ENCODE data around the gene EHD2. TPM values are rescaled to one million over a fixed set of nuclear protein-coding genes. Genes with fewer than 3 reads are reported as not detected.
A peak's percentile ranks its signal among the peaks of the same experiment; 100 is the strongest.
"Not testable (repeated sequence)": the region's sequence is repeated elsewhere in the genome, so short reads cannot be mapped to it uniquely, and the experiment has no call there.

EHD2 gene
- total and polyA plus RNA-seq, 12 donors: 5.8 to 170 (median 102) TPM

GRCh38 chr19:47779524-47780214 lies 66.4 kb downstream of the EHD2 start:
- H3K9me3 ChIP-seq (replicated peaks in 1 of 3): no peaks in the 10 kb centered on the region
- intact Hi-C loops (cut with DNase I): no loop called here
- H3K4me1 ChIP-seq (replicated peaks in 1 of 2): peaks cover 0 to 24% of the 10 kb centered on the region in 2 donors
- DNase-seq: no peak
- no peak for TF ChIP-seq CTCF (IDR thresholded peaks at IDR 0.05)
- no peak for TF ChIP-seq POLR2A (IDR thresholded peaks at IDR 0.05)
- no peaks in the 10 kb centered on the region for H3K27me3 ChIP-seq
- peak overlapping the region in 2 of 5 donors; percentile 94 to 95 for H3K27ac ChIP-seq
- H3K36me3 ChIP-seq (replicated peaks in 1 of 2): peaks cover 0 to 15% of the 10 kb centered on the region in 2 donors
- 68 to 79% (median 74%) methylated on average over 14 to 24 of the region's 24 CpGs for WGBS, 4 donors
- H3K4me3 ChIP-seq: peak overlapping the region in 1 of 4 donors; percentile 85

DNA sequence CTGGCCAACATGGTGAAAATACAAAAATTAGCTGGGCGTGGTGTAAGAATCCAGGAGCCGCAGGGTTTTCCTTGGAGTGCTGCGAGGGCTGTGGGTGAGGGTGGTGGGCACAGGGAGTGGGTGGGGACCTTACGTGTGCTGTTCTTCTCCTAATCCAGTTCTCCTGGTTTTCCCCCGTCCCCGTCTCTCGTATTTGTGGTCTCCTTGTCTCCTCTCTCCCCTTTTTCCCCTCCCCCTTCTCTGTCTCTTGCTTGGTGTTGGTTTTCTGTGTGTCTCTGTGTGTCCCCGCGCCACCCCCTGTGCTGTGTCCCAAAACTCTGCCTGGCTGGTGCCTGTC lies 67.0 kb downstream of the EHD2 start:
- Histone ChIP-seq H3K9me3 (replicated peaks in 1 of 3) (no peaks in the 10 kb centered on the region), H3K4me3 (peak overlapping the region in 1 of 4 donors; percentile 85), H3K4me1 (replicated peaks in 1 of 2) (peaks cover 0 to 24% of the 10 kb centered on the region in 2 donors), H3K27ac (peak overlapping the region in 2 of 5 donors; percentile 94 to 95), H3K27me3 (no peaks in the 10 kb centered on the region), H3K36me3 (replicated peaks in 1 of 2) (peaks cover 0 to 19% of the 10 kb centered on the region in 2 donors)
- intact Hi-C loops (cut with DNase I): no loop called here
- DNase-seq: no peak
- TF ChIP-seq CTCF (IDR thresholded peaks at IDR 0.05): no peak
- no peak for TF ChIP-seq POLR2A (IDR thresholded peaks at IDR 0.05)
- 78 to 90% (median 83%) methylated on average over 9 of the region's 9 CpGs for WGBS, 4 donors

DNA sequence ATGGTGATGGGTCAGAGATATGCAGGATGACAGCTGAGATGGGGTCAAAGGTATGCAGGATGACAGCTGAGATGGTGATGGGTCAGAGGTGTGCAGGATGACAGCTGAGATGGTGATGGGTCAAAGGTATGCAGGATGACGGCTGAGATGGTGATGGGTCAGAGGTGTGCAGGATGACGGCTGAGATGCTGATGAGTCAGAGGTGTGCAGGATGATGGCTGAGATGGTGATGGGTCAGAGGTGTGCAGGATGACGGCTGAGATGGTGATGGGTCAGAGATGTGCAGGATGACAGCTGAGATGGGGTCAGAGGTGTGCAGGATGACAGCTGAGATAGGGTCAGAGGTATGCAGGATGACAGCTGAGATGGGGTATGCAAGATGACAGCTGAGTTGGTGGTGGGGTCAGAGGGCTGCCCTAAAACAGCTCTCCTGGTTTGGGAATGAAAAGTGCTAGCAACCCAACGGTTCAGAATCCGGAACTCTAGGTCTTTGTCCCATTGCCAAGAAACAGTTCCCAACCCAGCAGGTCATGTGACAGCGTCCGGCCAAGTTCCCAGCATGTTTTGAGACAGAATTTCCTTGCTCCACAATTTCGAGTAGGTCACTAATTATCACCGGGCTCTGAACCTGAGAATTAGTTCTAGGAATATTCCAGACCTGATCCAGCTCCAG lies 68.5 kb downstream of the EHD2 start:
- 50 to 69% (median 56%) methylated on average over 9 of the region's 9 CpGs for WGBS, 4 donors
- no peak overlapping the region for H3K4me3 ChIP-seq
- H3K9me3 ChIP-seq (replicated peaks in 1 of 3): no peaks in the 10 kb centered on the region
- peak overlapping the region in 2 of 5 donors; percentile 11 to 17 for H3K27ac ChIP-seq
- intact Hi-C loops (cut with DNase I): no loop called here
- no peaks in the 10 kb centered on the region for H3K27me3 ChIP-seq
- peak in 4 of 7 donors; percentile 29 to 38 (median 36) for DNase-seq
- peaks cover 0 to 27% of the 10 kb centered on the region in 2 donors for H3K36me3 ChIP-seq (replicated peaks in 1 of 2)
- TF ChIP-seq POLR2A (IDR thresholded peaks at IDR 0.05): no peak
- peaks cover 0 to 24% of the 10 kb centered on the region in 2 donors for H3K4me1 ChIP-seq (replicated peaks in 1 of 2)

GRCh38 chr19:47786566-47786965 lies 73.3 kb downstream of the EHD2 start:
- Histone ChIP-seq H3K4me1 (replicated peaks in 1 of 2) (no peaks in the 10 kb centered on the region), H3K27ac (no peak overlapping the region)

DNA sequence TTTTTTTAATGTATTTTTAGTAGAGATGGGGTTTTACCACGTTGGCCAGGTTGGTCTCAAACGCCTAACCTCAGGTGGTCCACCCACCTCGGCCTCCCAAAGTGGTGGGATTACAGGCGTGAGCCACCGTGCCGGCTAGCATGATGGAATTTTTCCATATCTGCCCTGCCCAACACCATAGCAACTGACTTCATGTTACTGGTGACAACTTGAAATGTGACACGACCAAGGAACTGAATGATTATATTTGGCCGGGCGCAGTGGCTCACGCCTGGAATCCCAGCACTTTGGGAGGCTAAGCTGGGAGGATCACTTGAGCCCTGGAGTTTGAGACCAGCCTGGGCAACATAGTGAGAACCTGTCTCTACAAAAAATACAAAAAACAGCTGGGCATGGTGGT lies 74.1 kb downstream of the EHD2 start:
- not testable (repeated sequence) for H3K27me3 ChIP-seq; H3K27ac ChIP-seq; H3K4me3 ChIP-seq; DNase-seq; H3K4me1 ChIP-seq (replicated peaks in 1 of 2); H3K9me3 ChIP-seq (replicated peaks in 1 of 3)
- 78 to 90% (median 83%) methylated on average over 10 of the region's 10 CpGs for WGBS, 4 donors
- intact Hi-C loops (cut with DNase I): loop anchor here in 1 of 2 donors (5.0 kb wide), 1 partner anchor 75 kb away; the partner anchor contains the start of gene EHD2
- H3K36me3 ChIP-seq (replicated peaks in 1 of 2): peaks cover 0 to 27% of the 10 kb centered on the region in 2 donors

More at GRCh38 chr19:47786566-47786965, 73.3 kb downstream of the EHD2 start:
- intact Hi-C loops (cut with DNase I): loop anchor here in 1 of 2 donors (5.0 kb wide), 1 partner anchor 74 kb away; the partner anchor contains the start of gene EHD2
- peaks cover 0 to 27% of the 10 kb centered on the region in 2 donors for H3K36me3 ChIP-seq (replicated peaks in 1 of 2)
- H3K4me3 ChIP-seq: no peak overlapping the region
- H3K27me3 ChIP-seq: no peaks in the 10 kb centered on the region
- DNase-seq: no peak
- TF ChIP-seq POLR2A (IDR thresholded peaks at IDR 0.05) (no peak), CTCF (IDR thresholded peaks at IDR 0.05) (no peak)
- H3K9me3 ChIP-seq (replicated peaks in 1 of 3): no peaks in the 10 kb centered on the region
- WGBS, 4 donors: 94 to 96% (median 95%) methylated on average over 6 to 7 of the region's 7 CpGs; no CpG with 5 or more reads in 1 of the 4 donors

- not testable (repeated sequence) for H3K9me3 ChIP-seq (replicated peaks in 1 of 3); DNase-seq; H3K27ac ChIP-seq; H3K4me3 ChIP-seq; H3K4me1 ChIP-seq (replicated peaks in 1 of 2); H3K27me3 ChIP-seq
- 87 to 93% (median 90%) methylated on average over 13 of the region's 13 CpGs for WGBS, 4 donors
- intact Hi-C loops (cut with DNase I): loop anchor here in 1 of 2 donors (5.0 kb wide), 1 partner anchor 78 kb away; the partner anchor contains the start of gene EHD2
- peaks cover 0 to 11% of the 10 kb centered on the region in 2 donors for H3K36me3 ChIP-seq (replicated peaks in 1 of 2)
Observed at GRCh38 chr19:47789811-47790210, 76.6 kb downstream of the EHD2 start.
